ENCODE data around the gene B3GALT4.
"Not testable (repeated sequence)": the region's sequence is repeated elsewhere in the genome, so short reads cannot be mapped to it uniquely, and the experiment has no call there.

The B3GALT4 gene

DNA sequence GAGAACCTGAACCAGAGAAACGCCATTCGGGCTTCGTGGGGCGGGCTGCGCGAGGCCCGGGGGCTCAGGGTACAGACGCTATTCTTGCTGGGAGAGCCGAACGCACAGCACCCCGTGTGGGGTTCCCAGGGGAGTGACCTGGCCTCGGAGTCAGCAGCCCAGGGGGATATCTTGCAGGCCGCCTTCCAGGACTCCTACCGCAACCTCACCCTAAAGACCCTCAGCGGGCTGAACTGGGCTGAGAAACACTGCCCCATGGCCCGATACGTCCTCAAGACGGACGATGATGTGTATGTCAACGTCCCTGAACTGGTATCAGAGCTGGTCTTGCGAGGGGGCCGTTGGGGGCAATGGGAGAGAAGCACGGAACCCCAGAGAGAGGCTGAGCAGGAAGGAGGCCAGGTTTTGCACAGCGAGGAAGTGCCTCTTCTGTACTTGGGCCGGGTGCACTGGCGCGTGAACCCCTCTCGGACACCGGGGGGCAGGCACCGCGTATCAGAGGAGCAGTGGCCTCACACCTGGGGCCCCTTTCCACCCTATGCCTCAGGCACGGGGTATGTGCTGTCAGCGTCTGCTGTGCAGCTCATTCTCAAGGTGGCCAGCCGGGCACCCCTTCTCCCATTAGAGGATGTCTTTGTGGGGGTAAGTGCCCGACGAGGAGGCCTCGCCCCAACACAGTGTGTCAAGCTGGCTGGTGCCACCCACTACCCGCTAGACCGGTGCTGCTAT lies 904 bp downstream of the B3GALT4 start:
- Histone ChIP-seq H3K36me3 (peaks cover 88% of the 10 kb centered on the region), H3K9ac (peak overlapping the region; percentile 98), H4K20me1 (peaks cover 77% of the 10 kb centered on the region), H3K27ac (peak overlapping the region; percentile 89), H3K27me3 (no peaks in the 10 kb centered on the region), H3K4me2 (peak overlapping the region; percentile 99), H3K9me3 (no peaks in the 10 kb centered on the region), H3K4me1 (peaks cover 73% of the 10 kb centered on the region), H3K4me3 (peak overlapping the region; percentile 81)
- TF ChIP-seq Cebpa-rat (IDR thresholded peaks at IDR 0.05): no peak

- H3K4me3 ChIP-seq: peak overlapping the region; percentile 81; the same call in 1 of the 2 replicates
- peak overlapping the region; percentile 89; the same call in 1 of the 2 replicates for H3K27ac ChIP-seq
- H3K9me3 ChIP-seq: no peaks in the 10 kb centered on the region
- peaks cover 68% of the 10 kb centered on the region for H3K4me1 ChIP-seq
- H3K9ac ChIP-seq: peak overlapping the region; percentile 98
- no peaks in the 10 kb centered on the region for H3K27me3 ChIP-seq
- no peak for TF ChIP-seq Cebpa-rat (IDR thresholded peaks at IDR 0.05)
- peaks cover 88% of the 10 kb centered on the region for H3K36me3 ChIP-seq
- peak overlapping the region; percentile 99 for H3K4me2 ChIP-seq
- peaks cover 72% of the 10 kb centered on the region for H4K20me1 ChIP-seq
Observed at GRCh38 chr6:33278392-33278741, 1.4 kb downstream of the B3GALT4 start.

- no peaks in the 10 kb centered on the region for H3K27me3 ChIP-seq
- peak overlapping the region; percentile 43; the same call in 1 of the 2 replicates for H3K9ac ChIP-seq
- no peak for TF ChIP-seq Cebpa-rat (IDR thresholded peaks at IDR 0.05)
- no peaks in the 10 kb centered on the region for H3K9me3 ChIP-seq
- peak overlapping the region; percentile 99 for H3K4me2 ChIP-seq
- peaks cover 88% of the 10 kb centered on the region for H3K36me3 ChIP-seq
- H3K27ac ChIP-seq: peak overlapping the region; percentile 35; the same call in 1 of the 2 replicates
- no peak overlapping the region for H3K4me3 ChIP-seq
- H4K20me1 ChIP-seq: peaks cover 68% of the 10 kb centered on the region
- H3K4me1 ChIP-seq: peaks cover 63% of the 10 kb centered on the region
Observed at GRCh38 chr6:33278810-33279209, 1.9 kb downstream of the B3GALT4 start.

DNA sequence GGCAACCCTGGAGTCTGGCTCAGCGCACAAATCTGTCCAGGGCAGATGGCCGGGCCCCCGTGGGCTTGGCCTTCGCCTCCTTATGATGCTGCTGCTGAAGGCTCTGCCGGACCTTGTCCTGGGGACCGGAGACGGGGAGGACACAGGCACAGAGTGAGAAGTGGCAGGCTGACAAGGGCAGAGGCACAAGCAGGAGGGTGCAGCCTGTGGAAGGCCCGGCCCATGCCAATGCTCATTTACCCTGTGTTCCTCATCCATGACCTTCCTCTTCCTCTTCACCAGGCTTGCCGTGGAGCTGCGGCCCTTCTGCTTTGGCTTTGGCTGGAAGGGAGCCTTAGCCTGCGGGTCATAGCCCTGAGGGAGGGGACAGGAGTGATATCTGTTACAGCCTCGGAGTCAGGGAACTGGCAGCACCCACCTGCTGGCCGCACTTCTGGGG lies 2.4 kb downstream of the B3GALT4 start:
- Histone ChIP-seq H4K20me1 (peaks cover 66% of the 10 kb centered on the region), H3K9me3 (no peaks in the 10 kb centered on the region), H3K27me3 (no peaks in the 10 kb centered on the region), H3K27ac (peak overlapping the region; percentile 35; the same call in 1 of the 2 replicates), H3K4me2 (peak overlapping the region; percentile 99), H3K4me3 (no peak overlapping the region), H3K36me3 (peaks cover 88% of the 10 kb centered on the region), H3K4me1 (peaks cover 59% of the 10 kb centered on the region), H3K9ac (peak overlapping the region; percentile 43)
- no peak for TF ChIP-seq Cebpa-rat (IDR thresholded peaks at IDR 0.05)

- H3K27me3 ChIP-seq: no peaks in the 10 kb centered on the region
- H3K4me3 ChIP-seq: no peak overlapping the region
- peaks cover 66% of the 10 kb centered on the region for H4K20me1 ChIP-seq
- peaks cover 88% of the 10 kb centered on the region for H3K36me3 ChIP-seq
- H3K9me3 ChIP-seq: no peaks in the 10 kb centered on the region
- H3K4me1 ChIP-seq: peaks cover 51% of the 10 kb centered on the region
- peak overlapping the region; percentile 43; the same call in 1 of the 2 replicates for H3K9ac ChIP-seq
- peak overlapping the region; percentile 35; the same call in 1 of the 2 replicates for H3K27ac ChIP-seq
- TF ChIP-seq Cebpa-rat (IDR thresholded peaks at IDR 0.05): no peak
- H3K4me2 ChIP-seq: peak overlapping the region; percentile 99
Observed at GRCh38 chr6:33279971-33280511, 3.1 kb downstream of the B3GALT4 start.

GRCh38 chr6:33280539-33280938 lies 3.6 kb downstream of the B3GALT4 start:
- H3K9me3 ChIP-seq: no peaks in the 10 kb centered on the region

DNA sequence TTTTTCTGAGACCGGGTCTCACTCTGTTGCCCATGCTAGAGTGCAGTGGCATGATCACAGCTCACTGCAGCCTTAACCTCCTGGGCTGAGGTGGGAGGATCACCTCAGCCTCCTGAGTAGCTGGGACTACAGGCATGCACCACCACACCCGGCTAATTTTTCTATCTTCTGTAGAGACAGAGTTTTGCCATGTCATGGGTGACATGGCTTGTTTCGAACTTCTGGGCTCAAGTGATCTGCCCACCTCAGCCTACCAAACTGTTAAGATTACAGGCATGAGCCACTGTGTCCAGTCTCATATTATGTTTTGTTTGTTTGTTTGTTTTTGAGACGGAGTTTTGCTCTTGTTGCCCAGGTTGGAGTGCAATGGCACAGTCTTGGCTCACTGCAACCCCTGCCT lies 8.3 kb downstream of the B3GALT4 start:
- H3K36me3 ChIP-seq: peaks cover 81% of the 10 kb centered on the region
- H3K4me3 ChIP-seq, H3K27ac ChIP-seq, H3K9me3 ChIP-seq, H3K27me3 ChIP-seq, H3K4me2 ChIP-seq: not testable (repeated sequence)
- H4K20me1 ChIP-seq: peaks cover 29% of the 10 kb centered on the region
- 0 out of 2 replicates have a peak overlapping the region, but pooled peaks have one; percentile 19 for H3K9ac ChIP-seq
- peaks cover 24% of the 10 kb centered on the region for H3K4me1 ChIP-seq

More at GRCh38 chr6:33280539-33280938, 3.6 kb downstream of the B3GALT4 start:
- H3K9ac ChIP-seq: peak overlapping the region; percentile 13; the same call in 1 of the 2 replicates
- H3K4me2 ChIP-seq: peak overlapping the region; percentile 99; the same call in 1 of the 2 replicates
- no peak overlapping the region for H3K4me3 ChIP-seq
- H4K20me1 ChIP-seq: peaks cover 66% of the 10 kb centered on the region
- H3K4me1 ChIP-seq: peaks cover 46% of the 10 kb centered on the region
- no peak for TF ChIP-seq Cebpa-rat (IDR thresholded peaks at IDR 0.05)
- no peaks in the 10 kb centered on the region for H3K27me3 ChIP-seq
- 0 out of 2 replicates have a peak overlapping the region, but pooled peaks have one; percentile 9 for H3K27ac ChIP-seq
- peaks cover 88% of the 10 kb centered on the region for H3K36me3 ChIP-seq

DNA sequence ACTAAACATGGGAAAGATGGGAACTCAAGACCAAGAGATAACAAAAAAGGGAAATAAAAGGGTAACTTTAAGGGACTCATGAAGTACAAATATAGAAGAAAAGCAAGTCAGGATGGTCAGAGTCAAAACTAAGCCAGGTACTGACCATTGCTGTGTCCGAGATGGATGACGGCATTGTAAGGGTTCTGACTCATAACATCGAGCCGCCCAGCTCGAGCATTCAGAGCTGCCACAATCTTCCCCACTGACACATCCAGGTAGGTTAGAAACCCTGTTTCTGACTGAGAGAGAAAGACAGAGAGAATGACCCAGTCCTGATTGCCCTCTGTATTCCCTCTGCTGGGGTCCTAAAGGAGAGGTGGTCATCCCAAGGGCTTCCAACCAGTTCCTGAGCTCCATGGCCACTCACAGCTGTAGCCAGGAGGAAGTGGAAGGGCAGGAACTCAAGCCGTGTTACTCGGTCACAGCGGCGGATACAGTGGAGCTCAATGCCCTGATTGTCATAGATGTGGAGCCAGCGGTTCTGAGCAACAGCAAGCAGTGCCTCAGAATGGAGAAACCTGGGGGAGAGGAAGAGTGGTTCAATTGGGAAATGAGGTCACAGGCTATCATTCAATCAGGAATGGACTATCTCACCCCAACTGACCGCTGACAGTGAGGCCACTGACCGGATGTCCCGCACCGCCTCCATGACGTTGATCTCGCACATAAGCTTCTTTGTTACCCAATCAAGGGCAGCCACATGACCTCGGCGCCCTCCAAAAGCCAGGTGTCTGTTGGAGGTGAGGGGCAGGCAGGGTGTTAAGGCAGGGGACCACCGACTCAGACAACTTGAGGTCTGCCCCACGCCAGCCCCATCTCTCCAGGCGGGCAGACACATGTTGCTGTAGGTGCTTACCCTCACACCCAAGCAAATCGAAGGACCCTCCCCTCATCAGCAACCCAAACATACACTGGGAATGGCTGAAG lies 10.3 kb downstream of the B3GALT4 start:
- Histone ChIP-seq H3K27me3 (no peaks in the 10 kb centered on the region), H3K36me3 (peaks cover 75% of the 10 kb centered on the region), H3K4me2 (peak overlapping the region; percentile 95)

More for the DNA sequence above, 10.3 kb downstream of the B3GALT4 start:
- no peak overlapping the region for H3K4me3 ChIP-seq
- H4K20me1 ChIP-seq: peaks cover 24% of the 10 kb centered on the region; the same call in 1 of the 2 replicates
- no peak overlapping the region; the same call in 1 of the 2 replicates for H3K9ac ChIP-seq
- H3K4me1 ChIP-seq: peaks cover 28% of the 10 kb centered on the region
- TF ChIP-seq Cebpa-rat (IDR thresholded peaks at IDR 0.05): no peak
- no peaks in the 10 kb centered on the region for H3K9me3 ChIP-seq
- no peak overlapping the region for H3K27ac ChIP-seq

Data from BLaER1 (cell line).